ENCODE measurements around the gene NDUFB2.

DNA sequence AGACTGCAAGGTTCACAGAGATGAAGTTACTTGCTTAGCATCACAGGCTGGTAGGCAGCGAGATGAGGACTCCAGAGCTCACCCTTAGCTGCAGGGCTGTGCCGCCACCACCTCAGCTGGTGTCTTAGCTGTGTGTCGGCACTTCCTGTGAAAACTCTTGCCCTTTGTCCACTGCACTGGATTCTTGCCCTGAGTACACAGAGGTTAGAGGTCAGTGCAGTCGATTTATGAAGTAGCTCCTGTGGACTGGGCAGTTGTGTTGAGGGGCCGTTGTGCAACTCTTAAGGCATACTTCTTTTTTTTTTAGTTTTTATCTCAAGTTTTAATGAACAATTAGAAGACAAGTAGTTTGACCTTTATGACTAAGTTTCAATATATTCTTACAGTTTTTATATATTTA is 10.6 kb downstream of the NDUFB2 start:
- TF ChIP-seq, protein P1, sequence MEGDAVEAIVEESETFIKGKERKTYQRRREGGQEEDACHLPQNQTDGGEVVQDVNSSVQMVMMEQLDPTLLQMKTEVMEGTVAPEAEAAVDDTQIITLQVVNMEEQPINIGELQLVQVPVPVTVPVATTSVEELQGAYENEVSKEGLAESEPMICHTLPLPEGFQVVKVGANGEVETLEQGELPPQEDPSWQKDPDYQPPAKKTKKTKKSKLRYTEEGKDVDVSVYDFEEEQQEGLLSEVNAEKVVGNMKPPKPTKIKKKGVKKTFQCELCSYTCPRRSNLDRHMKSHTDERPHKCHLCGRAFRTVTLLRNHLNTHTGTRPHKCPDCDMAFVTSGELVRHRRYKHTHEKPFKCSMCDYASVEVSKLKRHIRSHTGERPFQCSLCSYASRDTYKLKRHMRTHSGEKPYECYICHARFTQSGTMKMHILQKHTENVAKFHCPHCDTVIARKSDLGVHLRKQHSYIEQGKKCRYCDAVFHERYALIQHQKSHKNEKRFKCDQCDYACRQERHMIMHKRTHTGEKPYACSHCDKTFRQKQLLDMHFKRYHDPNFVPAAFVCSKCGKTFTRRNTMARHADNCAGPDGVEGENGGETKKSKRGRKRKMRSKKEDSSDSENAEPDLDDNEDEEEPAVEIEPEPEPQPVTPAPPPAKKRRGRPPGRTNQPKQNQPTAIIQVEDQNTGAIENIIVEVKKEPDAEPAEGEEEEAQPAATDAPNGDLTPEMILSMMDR (IDR thresholded peaks at IDR 0.05), result no peak
- TF ChIP-seq POLR2A (IDR thresholded peaks at IDR 0.05), result no peak
